BE2C (cell line): ENCODE measurements around the gene NAB2.
A peak's percentile ranks its signal among the peaks of the same experiment; 100 is the strongest.
"Not testable (repeated sequence)": the region's sequence is repeated elsewhere in the genome, so short reads cannot be mapped to it uniquely, and the experiment has no call there.

Experiments
- DNase-seq: peaks from one replicate; pipeline ENCODE4 v3.0.0-alpha.2; 2020
- H3K27me3 ChIP-seq: fragments of 250-450 bp; sonication (Bioruptor Pico); 2 replicates; pipeline ENCODE4 v1.5.1; 2020; ENCODE audit warnings: mild to moderate bottlenecking
- H3K36me3 ChIP-seq: fragments of 250-450 bp; sonication (Bioruptor Pico); 2 replicates; pipeline ENCODE4 v1.5.1; 2020; ENCODE audit warnings: mild to moderate bottlenecking
- H3K4me1 ChIP-seq: fragments of 250-450 bp; sonication (Bioruptor Pico); 2 replicates; pipeline ENCODE4 v1.5.1; 2020
- H3K4me3 ChIP-seq: 2 replicates; pipeline ENCODE4 v1.5.1; 2011; ENCODE audit warnings: low read depth, low read length
- H3K9me3 ChIP-seq: fragments of 250-450 bp; sonication (Bioruptor Pico); 2 replicates; pipeline ENCODE4 v1.5.1; 2020
- CTCF ChIP-seq: IDR thresholded peaks from 2 replicates; pipeline ENCODE4 v1.5.1; 2012; ENCODE audit warnings: mild to moderate bottlenecking, low read depth, low read length

NAB2 gene

GRCh38 chr12:57112492-57113294 is 23.8 kb downstream of the NAB2 start:
- peak; percentile 93 for DNase-seq
- Histone ChIP-seq H3K27me3 (no peaks in the 10 kb centered on the region), H3K9me3 (no peaks in the 10 kb centered on the region), H3K4me1 (peaks cover 7% of the 10 kb centered on the region), H3K4me3 (peak overlapping the region; percentile 72), H3K36me3 (no peaks in the 10 kb centered on the region)
- TF ChIP-seq CTCF, result peak; percentile 87

DNA sequence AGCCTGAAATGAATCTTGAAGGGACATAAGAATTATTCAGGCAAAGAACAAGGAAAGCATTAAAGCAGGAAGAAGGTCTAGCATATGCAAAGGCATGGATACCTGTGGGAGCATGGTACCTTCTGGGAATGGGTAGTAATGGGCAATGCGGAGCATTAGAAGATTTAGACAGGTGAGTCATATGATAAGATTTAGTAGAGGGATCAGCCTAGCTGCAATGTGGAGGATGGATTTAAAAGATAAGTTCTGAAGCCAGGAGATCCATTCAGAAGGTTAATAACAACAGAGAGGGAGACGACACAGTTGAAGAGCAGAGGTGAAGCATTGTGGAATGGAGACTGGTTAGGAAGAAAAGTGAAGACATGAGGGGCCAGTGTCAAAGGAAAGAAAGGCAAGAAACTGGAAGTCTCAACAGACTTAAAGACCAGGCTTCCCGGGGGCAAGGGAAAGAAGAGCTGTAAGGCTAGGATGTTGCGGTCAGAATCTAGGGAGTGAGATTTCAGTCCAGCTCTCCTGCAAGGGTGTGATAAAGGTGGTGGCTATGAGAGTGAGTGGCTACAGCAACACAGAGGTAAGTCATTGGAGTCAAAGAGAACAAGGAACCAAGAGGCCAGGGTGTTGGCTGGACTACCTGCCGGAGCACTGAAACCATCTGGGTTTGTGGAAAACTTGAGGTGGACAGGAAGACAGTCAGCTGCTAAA is 27.8 kb downstream of the NAB2 start:
- Histone ChIP-seq H3K27me3 (no peaks in the 10 kb centered on the region), H3K4me1 (no peaks in the 10 kb centered on the region; the same call in 1 of the 2 replicates), H3K4me3 (no peak overlapping the region), H3K9me3 (no peaks in the 10 kb centered on the region), H3K36me3 (no peaks in the 10 kb centered on the region)
- TF ChIP-seq CTCF, result no peak
- DNase-seq, result no peak

GRCh38 chr12:57118711-57119271 is 29.9 kb downstream of the NAB2 start:
- Histone ChIP-seq H3K9me3 (no peaks in the 10 kb centered on the region; the same call in 1 of the 2 replicates), H3K4me3 (no peak overlapping the region), H3K4me1 (no peaks in the 10 kb centered on the region), H3K36me3 (no peaks in the 10 kb centered on the region), H3K27me3 (no peaks in the 10 kb centered on the region)
- DNase-seq, result no peak
- TF ChIP-seq CTCF, result no peak

DNA sequence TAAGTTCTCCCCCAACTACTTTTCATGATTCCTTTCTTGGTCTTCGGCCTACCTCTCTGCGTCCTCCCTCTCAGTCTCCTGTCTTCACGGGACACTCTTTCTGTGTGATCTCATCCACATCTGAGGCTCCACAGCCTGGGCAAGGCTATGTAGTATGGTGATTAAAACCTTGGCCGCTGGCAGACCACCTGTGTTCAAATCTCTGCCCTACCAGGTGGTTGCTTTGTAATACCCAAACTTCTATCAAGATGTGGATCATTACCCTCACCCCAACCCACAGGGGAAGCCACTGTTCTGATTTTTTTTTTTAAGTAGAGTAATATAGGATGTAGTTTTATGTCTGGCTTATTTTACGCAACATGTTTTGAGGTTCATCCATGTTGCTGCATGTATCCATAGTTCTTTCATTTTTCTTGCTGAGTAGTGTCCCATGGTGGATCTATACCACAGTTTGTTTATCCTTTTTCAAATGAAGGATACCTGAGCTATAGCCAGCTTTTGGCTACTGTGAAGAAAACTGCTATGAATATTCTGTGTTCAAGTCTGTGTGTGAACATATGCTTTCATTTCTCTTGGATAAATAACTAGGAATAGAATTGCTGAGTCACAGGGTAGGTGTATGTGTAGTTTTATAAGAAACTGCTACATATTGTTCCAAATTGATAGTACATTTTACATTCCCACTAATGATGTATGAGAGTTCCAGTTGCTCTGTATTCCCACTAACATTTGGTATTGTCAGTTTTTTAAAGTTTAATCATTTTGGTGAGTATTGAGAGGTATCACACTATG is 30.6 kb downstream of the NAB2 start:
- DNase-seq, result no peak
- no peak overlapping the region for H3K4me3 ChIP-seq
- H3K27me3 ChIP-seq, result no peaks in the 10 kb centered on the region
- H3K9me3 ChIP-seq, result no peaks in the 10 kb centered on the region; the same call in 1 of the 2 replicates
- no peaks in the 10 kb centered on the region for H3K36me3 ChIP-seq
- TF ChIP-seq CTCF, result no peak
- H3K4me1 ChIP-seq, result no peaks in the 10 kb centered on the region

DNA sequence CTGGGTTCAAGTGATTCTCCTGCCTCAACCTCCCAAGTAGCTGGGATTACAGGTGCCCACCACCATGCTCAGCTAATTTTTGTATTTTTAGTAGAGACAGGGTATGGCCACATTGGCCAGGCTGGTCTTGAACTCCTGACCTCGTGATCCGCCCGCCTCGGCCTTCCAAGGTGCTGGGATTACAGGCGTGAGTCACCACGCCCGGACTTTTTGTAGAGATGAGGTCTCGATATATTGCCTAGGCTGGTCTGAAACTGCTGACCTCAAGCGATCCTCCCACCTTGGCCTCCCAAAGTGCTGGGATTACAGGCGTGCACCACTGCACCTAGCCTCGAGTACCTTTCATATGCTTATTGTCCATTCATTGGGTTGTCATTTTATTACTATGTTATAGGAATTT is 31.8 kb downstream of the NAB2 start:
- H3K4me1 ChIP-seq, H3K27me3 ChIP-seq, H3K9me3 ChIP-seq, H3K36me3 ChIP-seq, DNase-seq, H3K4me3 ChIP-seq: not testable (repeated sequence)

- H3K4me3 ChIP-seq, result no peak overlapping the region
- peaks cover 5% of the 10 kb centered on the region; the same call in 1 of the 2 replicates for H3K4me1 ChIP-seq
- H3K36me3 ChIP-seq, result no peaks in the 10 kb centered on the region
- TF ChIP-seq CTCF, result no peak
- no peak for DNase-seq
- no peaks in the 10 kb centered on the region for H3K27me3 ChIP-seq
- no peaks in the 10 kb centered on the region; the same call in 1 of the 2 replicates for H3K9me3 ChIP-seq
These were observed 34.9 kb downstream of the NAB2 start for GRCh38 chr12:57123813-57124212.
